Retinal pigment epithelial cell (primary cell): ENCODE results near the gene RAB3A.

Experiments used
- DNase-seq: peaks from one replicate; pipeline ENCODE4 v3.0.0-alpha.2; 2010; ENCODE audit warnings: low read depth
- H3K4me3 ChIP-seq: 2 replicates; pipeline ENCODE4 v1.5.1; 2011; ENCODE audit warnings: mild to moderate bottlenecking, low read length, control low read depth, moderate library complexity
- TF ChIP-seq, protein P1 (sequence below): conservative IDR thresholded peaks from 2 replicates; pipeline ENCODE4 v1.5.1; 2011; ENCODE audit warnings: low read depth, low read length, control low read depth, inconsistent platforms

RAB3A gene

DNA sequence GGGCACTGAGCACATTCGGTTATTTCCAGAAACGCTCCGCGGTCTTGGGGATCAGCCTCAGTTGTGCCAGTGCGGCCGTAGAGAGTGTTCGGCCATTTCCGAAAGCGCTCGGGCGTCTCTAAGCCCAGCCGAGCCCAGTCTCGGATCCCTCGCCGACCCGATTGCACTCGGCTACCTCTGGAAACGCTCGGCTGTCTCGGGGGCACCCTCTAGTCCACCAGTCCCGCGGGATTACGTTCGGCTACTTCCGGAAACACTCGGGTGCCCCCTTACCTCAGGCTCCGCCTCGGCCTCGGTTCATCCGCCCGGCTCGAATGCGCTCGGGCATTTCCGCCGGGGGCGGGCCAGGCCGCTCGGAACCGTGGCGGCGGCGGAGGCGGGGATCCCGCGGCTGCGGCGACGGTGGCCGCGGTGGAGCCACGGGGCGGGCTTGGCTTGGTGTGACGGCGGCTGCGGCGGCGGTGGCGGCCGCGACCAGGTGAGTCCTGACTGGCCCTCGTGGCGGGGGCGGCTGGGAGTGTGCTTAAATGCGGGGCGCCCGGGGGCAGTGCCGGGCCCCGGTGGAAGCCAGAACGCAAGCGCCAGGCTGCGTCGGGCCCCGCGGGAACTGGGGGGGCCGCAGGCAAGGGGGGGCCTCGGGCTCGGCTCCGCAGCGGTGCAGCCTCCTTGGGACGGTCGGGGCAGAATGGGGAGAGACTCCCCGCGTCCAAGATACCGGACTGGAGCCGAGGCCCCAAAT, 50.9 kb downstream of the RAB3A start, which contains the start of gene PIK3R2:
PIK3R2 (plus strand) TSS at position 347 of the 739 bp plus-strand sequence. CDS start 2,717 bp downstream, outside the sequence.
- TF ChIP-seq, protein P1, sequence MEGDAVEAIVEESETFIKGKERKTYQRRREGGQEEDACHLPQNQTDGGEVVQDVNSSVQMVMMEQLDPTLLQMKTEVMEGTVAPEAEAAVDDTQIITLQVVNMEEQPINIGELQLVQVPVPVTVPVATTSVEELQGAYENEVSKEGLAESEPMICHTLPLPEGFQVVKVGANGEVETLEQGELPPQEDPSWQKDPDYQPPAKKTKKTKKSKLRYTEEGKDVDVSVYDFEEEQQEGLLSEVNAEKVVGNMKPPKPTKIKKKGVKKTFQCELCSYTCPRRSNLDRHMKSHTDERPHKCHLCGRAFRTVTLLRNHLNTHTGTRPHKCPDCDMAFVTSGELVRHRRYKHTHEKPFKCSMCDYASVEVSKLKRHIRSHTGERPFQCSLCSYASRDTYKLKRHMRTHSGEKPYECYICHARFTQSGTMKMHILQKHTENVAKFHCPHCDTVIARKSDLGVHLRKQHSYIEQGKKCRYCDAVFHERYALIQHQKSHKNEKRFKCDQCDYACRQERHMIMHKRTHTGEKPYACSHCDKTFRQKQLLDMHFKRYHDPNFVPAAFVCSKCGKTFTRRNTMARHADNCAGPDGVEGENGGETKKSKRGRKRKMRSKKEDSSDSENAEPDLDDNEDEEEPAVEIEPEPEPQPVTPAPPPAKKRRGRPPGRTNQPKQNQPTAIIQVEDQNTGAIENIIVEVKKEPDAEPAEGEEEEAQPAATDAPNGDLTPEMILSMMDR: no peak
- peak; percentile 93 for DNase-seq
- peak within 1 kb of the TSS; percentile 85 for H3K4me3 ChIP-seq

GRCh38 chr19:18152442-18152816, 51.4 kb downstream of the RAB3A start:
- H3K4me3 ChIP-seq: peak overlapping the region; percentile 54
- TF ChIP-seq, protein P1: peak; percentile 77
- DNase-seq: peak; percentile 92

DNA sequence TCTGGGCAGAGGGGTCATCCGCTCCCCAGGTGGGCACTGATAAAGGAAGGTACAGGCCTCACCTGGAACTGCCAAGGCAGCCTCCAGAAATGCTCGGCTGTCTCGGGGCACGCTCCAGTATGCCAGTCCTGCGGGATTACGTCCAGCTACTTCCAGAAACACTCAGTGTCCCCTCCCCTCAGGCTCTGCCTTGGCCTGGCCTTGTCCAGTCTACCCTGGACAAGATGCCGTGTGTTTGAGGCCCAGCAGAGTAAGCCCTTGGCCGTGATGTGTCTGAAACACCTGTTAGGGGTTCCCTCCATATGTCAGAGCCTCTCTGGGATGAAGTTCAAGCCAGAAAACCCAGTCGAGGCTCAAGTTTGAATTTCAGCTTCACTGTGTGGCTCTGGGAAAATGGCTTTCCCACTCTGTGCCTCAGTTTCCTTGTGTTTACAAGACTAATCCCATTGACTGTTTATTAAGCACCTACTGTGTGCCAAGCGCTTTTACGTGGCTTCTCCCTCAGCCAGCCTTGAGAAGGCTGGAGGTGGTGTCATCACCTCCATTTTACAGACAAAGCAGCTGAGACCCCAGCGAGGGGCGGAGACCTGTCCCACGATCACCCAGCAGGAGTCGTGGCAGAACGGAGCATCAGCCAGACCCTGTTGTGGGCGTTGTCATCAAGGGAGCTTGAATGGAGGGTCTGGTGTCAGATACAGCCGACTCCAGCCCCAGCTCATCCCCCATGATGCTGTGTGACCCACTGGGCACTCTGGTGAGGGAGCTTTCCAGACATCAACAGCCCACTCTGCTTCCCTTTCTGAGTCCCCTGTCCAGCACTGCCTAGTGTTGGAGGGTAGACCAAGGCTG, 52.8 kb downstream of the RAB3A start:
- no peak overlapping the region for H3K4me3 ChIP-seq
- TF ChIP-seq, protein P1: no peak

DNA sequence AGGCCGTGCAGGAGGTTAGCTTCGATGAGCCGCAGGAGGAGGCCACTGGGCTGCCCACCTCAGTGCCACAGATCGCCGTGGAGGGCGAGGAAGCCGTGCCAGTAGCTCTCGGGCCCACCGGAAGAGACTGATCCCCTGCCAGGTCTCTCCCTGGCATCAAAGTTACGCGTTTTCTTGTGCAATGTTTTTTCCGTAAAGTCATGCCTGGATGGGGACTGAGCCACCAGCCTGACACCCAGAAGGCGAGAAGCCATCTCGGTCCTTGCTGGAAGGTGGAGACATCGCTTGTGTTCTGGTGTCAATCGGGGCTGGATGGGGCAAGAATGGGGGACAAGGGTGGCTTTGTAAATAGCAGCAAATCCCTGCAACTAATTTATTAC, 54.3 kb downstream of the RAB3A start:
- TF ChIP-seq, protein P1: no peak
- H3K4me3 ChIP-seq: no peak overlapping the region
- no peak for DNase-seq

More for the DNA sequence above, 52.8 kb downstream of the RAB3A start:
- no peak for DNase-seq

DNA sequence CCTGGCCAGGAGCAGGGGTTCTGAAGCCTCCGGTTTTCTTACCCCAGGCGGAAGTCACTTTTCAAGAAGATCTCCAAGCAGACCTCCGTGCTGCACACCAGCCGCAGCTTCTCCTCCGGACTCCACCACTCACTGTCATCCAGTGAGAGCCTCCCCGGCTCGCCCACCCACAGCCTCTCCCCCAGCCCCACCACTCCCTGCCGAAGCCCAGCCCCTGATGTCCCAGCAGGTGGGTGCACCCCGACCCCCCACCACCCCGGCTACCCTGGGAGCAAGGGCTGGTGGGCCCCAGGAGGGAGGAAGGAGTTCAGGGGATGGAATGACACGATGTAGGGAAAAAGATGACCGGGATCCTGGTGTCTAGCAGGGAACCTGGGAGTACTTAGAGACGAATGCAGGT, 56.4 kb downstream of the RAB3A start:
- no peak for DNase-seq

More for the DNA sequence above, 56.4 kb downstream of the RAB3A start:
- no peak overlapping the region for H3K4me3 ChIP-seq
- TF ChIP-seq, protein P1: no peak
